Measurements from ENCODE around the gene PDPN.

Gene PDPN

GRCh38 chr1:13584876-13585611, 1.4 kb downstream of the PDPN start:
- ChIA-PET CTCF (interaction anchor here (0.7 kb wide), 1 partner anchor 42 kb away, joined by 5 read pairs; no protein-coding TSS in a partner anchor), POLR2A (no interaction called here)
- peaks cover 0 to 11% of the 10 kb centered on the region in 2 experiments; a peak in 2 of 3 replicates for H3K36me3 ChIP-seq (ENCODE audit: control insufficient read depth in 2 of 2, insufficient read depth in 1 of 2, low read length in 2 of 2)
- peaks cover 4% of the 10 kb centered on the region for H3K4me1 ChIP-seq (ENCODE audit: control insufficient read depth, insufficient read depth, low read length)
- TF ChIP-seq KLF10 (tag by site-specific recombination; IDR thresholded peaks at IDR 0.05) (no peak), ZBTB1 (tag by site-specific recombination; IDR thresholded peaks at IDR 0.05) (no peak), MEIS1 (CRISPR knock-in tag; IDR thresholded peaks at IDR 0.05; ENCODE audit: borderline replicate concordance) (no peak), ZNF416 (tag by site-specific recombination; IDR thresholded peaks at IDR 0.05) (no peak), ZNF580 (tag by site-specific recombination; IDR thresholded peaks at IDR 0.05) (0 out of 2 replicates have a peak, but pooled peaks have one; percentile 12), ZNF501 (tag by site-specific recombination; IDR thresholded peaks at IDR 0.05) (no peak), ZNF777 (tag by site-specific recombination; IDR thresholded peaks at IDR 0.05; ENCODE audit: borderline replicate concordance) (no peak), ELK4 (IDR thresholded peaks at IDR 0.05; ENCODE audit: borderline replicate concordance, low read depth, low read length) (no peak), HOXA7 (CRISPR knock-in tag; IDR thresholded peaks at IDR 0.05; ENCODE audit: borderline replicate concordance) (no peak), ZNF404 (tag by site-specific recombination; IDR thresholded peaks at IDR 0.05) (no peak), ZFP41 (tag by site-specific recombination; IDR thresholded peaks at IDR 0.05; ENCODE audit: borderline replicate concordance) (no peak), ZNF18 (tag by site-specific recombination; IDR thresholded peaks at IDR 0.05) (no peak), ZNF664 (tag by site-specific recombination; IDR thresholded peaks at IDR 0.05) (peak; percentile 97), ZEB2 (tag by site-specific recombination; IDR thresholded peaks at IDR 0.05) (no peak), ZNF146 (tag by site-specific recombination; IDR thresholded peaks at IDR 0.05) (no peak)
- H3K27ac ChIP-seq (ENCODE audit: extremely low read depth, low read depth, low read length): no peak overlapping the region
- H3K9me3 ChIP-seq (ENCODE audit: control insufficient read depth, insufficient read depth, low read depth, low read length): no peaks in the 10 kb centered on the region
- peak overlapping the region; percentile 67; the same call in 1 of the 2 replicates for H3K4me3 ChIP-seq (ENCODE audit: low read depth, low read length)

- no peak overlapping the region for H3K4me3 ChIP-seq (ENCODE audit: low read depth, low read length)
- ChIA-PET POLR2A (no interaction called here), CTCF (no interaction called here)
Observed at GRCh38 chr1:13585612-13585991, 2.0 kb downstream of the PDPN start.

GRCh38 chr1:13586001-13586400, 2.4 kb downstream of the PDPN start:
- Histone ChIP-seq H3K4me1 (ENCODE audit: control insufficient read depth, insufficient read depth, low read length) (peaks cover 4% of the 10 kb centered on the region), H3K36me3 (ENCODE audit: control insufficient read depth in 2 of 2, insufficient read depth in 1 of 2, low read length in 2 of 2) (peaks cover 0 to 14% of the 10 kb centered on the region in 2 experiments; a peak in 2 of 3 replicates), H3K4me3 (ENCODE audit: low read depth, low read length) (no peak overlapping the region), H3K9me3 (ENCODE audit: control insufficient read depth, insufficient read depth, low read depth, low read length) (no peaks in the 10 kb centered on the region), H3K27ac (ENCODE audit: extremely low read depth, low read depth, low read length) (no peak overlapping the region)
- ChIA-PET POLR2A (no interaction called here), CTCF (no interaction called here)
- TF ChIP-seq ZNF280C (tag by site-specific recombination; IDR thresholded peaks at IDR 0.05) (no peak), ZBTB26 (tag by site-specific recombination; optimal IDR thresholded peaks at IDR 0.05) (no peak), ZNF221 (tag by site-specific recombination; IDR thresholded peaks at IDR 0.05; ENCODE audit: borderline replicate concordance) (no peak), ZNF623 (tag by site-specific recombination; IDR thresholded peaks at IDR 0.05) (no peak), ZFP69B (tag by site-specific recombination; IDR thresholded peaks at IDR 0.05) (no peak), ZNF645 (tag by site-specific recombination; IDR thresholded peaks at IDR 0.05) (no peak), KLF10 (tag by site-specific recombination; IDR thresholded peaks at IDR 0.05) (no peak), SETDB1 (IDR thresholded peaks at IDR 0.05; ENCODE audit: insufficient read length, low read length) (no peak)

More at GRCh38 chr1:13585612-13585991, 2.0 kb downstream of the PDPN start:
- TF ChIP-seq ZFP41 (tag by site-specific recombination; IDR thresholded peaks at IDR 0.05; ENCODE audit: borderline replicate concordance) (no peak), ZNF623 (tag by site-specific recombination; IDR thresholded peaks at IDR 0.05) (no peak), ZBTB8A (tag by site-specific recombination; IDR thresholded peaks at IDR 0.05) (no peak), ZNF266 (tag by site-specific recombination; IDR thresholded peaks at IDR 0.05; ENCODE audit: low read depth) (no peak), ZNF114 (tag by site-specific recombination; IDR thresholded peaks at IDR 0.05) (no peak), SALL2 (tag by site-specific recombination; IDR thresholded peaks at IDR 0.05; ENCODE audit: borderline replicate concordance) (no peak), ZNF184 (tag by site-specific recombination; IDR thresholded peaks at IDR 0.05) (no peak)
- peaks cover 0 to 13% of the 10 kb centered on the region in 2 experiments; a peak in 2 of 3 replicates for H3K36me3 ChIP-seq (ENCODE audit: control insufficient read depth in 2 of 2, insufficient read depth in 1 of 2, low read length in 2 of 2)
- H3K9me3 ChIP-seq (ENCODE audit: control insufficient read depth, insufficient read depth, low read depth, low read length): no peaks in the 10 kb centered on the region
- peaks cover 4% of the 10 kb centered on the region for H3K4me1 ChIP-seq (ENCODE audit: control insufficient read depth, insufficient read depth, low read length)
- no peak overlapping the region for H3K27ac ChIP-seq (ENCODE audit: extremely low read depth, low read depth, low read length)

Data from HEK293 (cell line).